Stimulated activated naive CD4-positive, alpha-beta T cell (primary cell): Measurements from ENCODE around the gene PRR18.
A peak's percentile ranks its signal among the peaks of the same experiment; 100 is the strongest.

Experiments
- DNase-seq, 6 experiments: peaks; one replicate each; lab custom pipeline; 2025; lab: John Stamatoyannopoulos, UW

The PRR18 gene

DNA sequence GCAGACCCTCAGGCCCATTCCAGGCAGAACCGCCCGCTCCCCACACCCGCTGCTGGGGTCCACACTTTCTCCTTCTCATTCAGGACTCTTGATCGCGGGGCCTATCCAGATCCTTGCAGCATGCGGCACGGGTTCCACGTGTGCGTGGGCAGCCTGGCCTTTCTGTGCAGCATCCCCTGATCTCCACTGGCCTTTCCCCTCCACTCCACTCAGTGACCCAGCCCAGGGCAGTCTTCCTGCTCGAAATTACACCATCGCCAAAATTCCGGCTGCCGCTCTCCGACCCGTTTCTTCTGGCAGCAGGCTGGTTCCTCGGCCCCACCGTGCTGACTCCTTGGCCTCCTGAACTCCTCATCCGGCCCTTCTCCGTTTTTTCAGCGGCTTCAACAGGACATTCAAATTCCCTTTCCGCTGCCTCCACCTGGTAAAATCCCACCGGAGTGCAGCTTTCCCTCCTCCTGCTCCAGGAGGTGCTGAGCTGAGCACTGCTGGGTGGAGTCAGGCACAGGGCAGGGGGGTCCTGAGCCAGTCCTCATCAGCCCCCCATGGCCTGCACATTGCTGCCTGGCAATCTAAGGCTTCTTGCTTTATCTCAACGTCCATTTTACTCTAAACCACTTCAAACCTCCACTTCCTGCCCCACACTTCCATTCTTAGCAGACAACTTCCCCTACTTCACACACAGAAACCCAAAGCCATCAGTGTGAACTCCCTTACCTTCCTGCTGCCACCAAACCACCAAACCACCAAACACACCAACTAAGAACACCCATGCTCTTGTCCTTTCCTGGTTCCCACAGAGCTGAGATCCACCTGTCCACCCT lies 25.2 kb upstream of the PRR18 start:
- peak in 3 of 6 experiments; percentile 43 to 53 (median 52) for DNase-seq

DNA sequence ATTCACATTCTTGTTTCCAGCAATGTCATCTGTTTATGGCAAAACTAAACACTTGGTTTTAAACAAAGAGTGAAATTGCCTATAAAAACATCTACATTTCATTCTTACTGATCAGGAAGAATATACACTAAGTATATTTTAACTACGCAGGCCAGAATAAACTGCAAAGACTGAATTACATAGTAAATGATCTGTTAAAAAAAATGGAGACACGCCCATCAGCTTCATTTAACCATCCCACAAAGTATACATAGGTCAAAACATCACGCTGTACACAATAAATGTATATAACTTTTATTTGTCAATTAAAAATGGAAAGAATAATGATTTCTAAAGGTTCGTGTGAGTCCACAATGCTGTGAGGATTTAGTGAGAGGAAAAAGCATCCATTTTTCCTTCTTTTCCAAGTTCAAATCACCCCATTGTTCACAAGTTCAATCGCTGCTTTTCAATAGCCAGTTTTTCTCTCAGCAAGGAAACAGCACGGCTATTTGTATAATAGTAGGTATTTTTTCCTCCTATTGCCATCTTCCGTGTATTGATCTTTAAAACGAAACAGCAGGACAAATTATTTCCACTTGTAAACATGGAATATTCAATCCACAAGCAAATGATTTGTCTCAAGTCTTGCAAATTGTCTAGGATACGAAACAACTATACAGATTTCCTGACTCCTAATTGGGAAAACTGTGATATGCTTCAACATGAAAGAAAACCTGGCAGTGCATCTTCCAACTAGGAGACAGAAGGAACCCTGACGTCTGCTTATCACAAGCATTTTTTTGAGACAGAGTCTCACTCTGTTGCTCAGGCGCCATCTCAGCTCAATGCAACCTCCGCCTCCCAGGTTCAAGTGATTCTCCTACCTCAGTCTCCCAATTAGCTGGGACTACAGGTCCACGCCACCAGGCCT lies 23.6 kb upstream of the PRR18 start:
- DNase-seq, result no peak

DNA sequence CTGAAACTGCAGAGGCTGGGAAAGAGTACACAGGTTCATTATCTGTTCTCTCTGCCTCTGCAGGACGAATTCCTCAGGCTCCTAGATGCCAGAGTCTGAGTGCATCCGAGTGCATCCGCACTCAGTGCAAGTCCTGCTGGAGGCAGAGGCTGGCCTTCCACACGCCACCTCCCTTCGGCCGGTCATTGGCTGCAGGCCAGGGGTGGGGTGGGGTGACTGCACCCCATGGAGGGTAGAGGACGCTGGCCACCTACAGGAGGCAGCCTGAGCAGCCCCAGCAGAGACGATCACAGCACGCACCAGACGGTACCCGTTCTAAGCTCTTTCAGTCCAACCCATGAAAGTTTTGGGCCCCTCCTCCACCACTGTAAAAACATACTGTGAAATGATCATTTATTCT lies 22.4 kb upstream of the PRR18 start:
- no peak for DNase-seq

DNA sequence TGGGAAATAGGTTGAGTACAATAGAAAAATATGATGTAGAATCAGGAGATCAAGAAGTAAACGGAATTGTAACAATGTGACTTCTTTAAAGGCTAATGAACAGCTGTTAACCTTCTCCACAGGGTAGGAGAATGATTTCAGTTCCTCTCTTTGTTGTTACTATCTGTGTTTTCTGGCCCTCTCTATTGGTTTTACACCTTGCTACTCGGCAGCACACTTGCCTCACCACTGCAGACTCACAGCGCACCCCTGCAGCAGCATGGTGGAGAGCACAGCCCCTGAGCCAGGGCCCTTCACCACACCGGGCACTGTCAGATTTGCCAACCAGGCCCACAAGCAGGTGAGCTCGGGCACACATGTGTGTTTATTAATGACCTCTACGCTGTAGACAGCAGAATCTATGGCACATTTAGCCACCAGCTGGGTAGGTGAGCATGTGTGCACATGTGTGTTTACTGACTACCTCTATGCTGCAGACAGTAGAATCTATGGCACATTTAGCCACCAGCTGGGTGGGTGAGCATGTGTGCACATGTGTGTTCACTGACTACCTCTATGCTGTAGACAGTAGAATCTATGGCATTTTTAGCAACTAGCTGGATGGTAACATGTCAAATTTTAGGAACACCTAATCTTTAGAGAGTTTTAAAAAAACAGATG lies 17.3 kb upstream of the PRR18 start:
- no peak for DNase-seq

DNA sequence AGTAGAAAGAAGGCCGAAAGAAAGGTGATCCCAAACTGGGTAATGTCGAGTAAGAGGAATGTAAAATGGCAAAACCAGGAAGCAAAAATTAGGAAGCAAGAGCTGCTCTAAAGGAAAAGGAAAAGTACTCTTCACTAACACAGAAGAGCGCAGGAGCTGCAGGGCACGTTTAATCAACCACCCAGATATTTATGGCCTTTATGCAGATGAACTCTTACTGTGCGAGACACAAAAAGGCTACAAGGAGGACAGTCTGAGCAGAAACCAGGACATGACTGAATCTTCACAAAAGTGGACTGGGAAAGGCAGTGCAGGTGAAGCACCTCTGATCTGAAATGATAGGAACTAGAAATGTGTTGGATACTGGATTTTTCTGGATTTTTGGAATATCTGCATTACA lies 15.2 kb upstream of the PRR18 start:
- no peak for DNase-seq

DNA sequence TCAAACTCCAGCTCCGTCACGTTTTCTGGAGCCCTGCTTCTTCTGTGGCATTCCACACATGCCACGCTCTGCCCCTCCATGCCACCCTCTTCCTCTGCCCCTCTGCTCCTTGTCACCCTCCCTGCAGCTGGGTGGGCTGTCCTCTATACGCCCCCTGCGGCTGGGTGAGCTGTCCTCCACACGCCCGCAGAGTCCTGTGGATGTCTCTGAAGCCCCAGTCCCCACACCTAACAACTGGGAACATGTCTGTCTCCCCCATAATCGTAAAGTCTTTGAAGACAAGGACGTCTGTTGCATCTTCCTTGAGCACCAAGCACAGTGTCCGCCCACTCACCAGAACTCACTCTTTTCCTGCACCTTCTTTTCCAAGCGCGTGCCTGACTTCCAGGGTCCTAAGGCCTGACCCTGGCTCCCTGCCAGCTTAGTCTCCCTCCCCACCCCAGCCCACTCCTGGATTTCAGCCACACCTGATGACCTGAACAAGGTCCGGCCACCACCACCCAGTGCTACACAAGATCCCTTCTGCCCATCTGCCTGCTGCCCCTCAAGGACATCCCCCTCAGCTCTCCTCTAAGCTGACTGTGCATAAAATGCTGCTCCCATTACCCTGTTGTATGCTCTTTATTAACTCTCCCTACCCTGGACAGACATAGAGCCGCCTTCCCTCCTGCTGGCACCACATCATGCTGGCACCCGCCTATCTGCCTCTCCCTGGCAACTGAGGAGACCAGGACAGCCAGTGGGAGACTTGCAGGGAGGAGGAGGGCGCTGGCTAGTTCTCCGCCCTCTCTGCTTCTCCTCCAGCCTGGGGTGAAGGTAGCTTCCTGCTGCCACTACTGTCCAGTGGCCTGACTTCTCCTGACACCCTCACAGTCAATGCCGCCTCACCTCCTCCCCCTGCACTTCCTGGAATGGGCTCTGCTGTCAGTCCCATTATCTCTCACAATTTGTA lies 10.7 kb upstream of the PRR18 start:
- no peak for DNase-seq

DNA sequence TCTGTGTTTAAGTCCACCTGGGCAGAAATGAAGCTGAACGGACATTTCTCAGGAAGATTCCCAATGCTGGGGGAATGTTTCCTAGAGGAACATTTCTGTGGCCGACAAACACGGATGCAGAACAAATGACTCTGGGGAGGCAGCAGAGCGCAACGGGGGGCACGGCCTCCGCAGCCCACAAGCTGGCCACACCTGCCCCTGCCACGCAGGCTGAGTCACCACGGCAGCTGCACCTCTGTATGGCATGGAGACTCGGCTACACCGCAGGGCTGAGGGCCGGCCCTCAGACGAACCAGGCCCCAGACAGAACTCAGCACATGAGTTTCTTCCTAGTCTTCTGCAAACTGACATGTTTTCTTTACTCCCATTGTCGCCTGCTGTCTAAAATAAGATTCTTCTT lies 10.0 kb upstream of the PRR18 start:
- DNase-seq, result no peak

DNA sequence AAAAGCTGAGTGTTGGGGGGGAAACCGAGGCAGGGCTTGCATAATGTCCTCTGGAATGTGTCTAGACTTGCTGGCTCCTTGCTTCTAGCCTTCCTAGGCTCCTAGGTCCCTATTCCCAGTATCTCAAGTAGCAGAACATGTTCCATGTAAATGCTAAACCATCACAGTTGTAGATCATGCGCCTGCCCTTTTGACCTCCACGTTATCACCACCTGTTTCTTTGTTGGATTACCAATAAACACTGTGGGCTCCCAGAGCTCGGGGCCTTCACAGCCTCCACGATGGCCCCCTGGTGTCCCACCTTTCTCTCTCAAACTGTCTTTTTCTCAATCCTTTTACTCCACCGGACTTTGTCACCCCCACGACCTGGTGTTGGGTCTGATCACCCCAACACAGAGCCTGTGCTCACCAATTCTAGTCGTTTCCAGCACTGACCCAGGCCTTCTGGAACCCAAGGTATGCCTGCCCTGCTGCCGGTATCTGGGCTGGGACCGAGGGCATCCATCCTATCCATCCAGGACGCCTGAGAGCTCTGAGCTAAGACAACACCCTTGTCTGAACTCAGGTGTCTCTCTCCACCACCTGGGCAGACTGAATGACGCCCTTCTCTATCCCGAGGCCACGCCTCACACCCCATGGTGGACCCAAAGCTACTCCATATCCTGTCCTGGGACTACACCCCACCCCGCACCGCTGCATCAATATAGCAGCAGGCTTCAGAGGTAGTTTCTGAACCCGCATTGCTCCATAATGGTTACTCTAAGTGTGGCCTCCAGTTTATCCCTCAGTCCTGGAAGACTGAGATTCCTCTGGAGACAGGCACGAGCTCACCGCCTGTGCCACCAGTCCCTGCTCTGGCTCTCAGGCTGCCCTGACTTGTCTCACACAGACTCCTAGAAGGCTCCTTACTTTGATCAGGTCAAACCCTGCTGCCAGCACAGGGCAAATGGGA lies 9.3 kb upstream of the PRR18 start:
- DNase-seq, result no peak

DNA sequence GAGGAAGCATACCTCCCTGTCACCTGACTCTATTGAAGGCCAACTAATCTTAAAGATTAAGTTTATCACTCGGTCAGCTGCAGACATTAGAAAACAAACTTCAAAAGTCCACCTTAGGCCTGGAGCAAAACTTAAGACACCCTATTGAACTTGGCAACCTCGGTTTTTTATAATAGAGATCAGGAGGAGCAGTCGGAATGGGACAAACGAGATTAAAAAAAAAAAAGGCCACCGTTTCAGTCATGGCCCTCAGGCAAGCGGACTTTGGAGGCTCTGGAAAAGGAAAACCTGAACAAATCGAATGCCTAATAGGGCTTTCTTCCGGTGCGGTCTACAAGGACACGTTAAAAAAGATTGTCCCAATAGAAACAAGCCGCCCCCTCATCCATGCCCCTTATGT lies 7.2 kb upstream of the PRR18 start:
- no peak for DNase-seq

DNA sequence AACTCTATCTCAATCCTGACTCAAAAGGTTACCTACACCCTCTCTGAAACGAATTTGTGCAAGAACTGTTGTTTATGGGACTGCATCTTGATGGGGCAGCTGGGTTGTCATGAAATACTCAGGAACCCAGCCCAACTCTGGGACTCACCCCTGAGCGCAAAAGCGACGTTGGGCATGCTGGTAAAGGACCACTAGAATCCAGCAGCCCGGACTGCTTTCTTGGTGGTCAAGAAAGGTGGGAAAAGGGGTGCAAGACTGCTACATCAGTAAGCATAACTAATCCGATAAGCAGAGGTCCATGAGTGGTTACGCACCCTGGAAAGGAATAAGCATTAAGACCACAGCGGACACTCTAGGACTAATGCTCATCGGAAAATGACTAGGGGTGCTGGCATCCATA lies 6.3 kb upstream of the PRR18 start:
- no peak for DNase-seq

DNA sequence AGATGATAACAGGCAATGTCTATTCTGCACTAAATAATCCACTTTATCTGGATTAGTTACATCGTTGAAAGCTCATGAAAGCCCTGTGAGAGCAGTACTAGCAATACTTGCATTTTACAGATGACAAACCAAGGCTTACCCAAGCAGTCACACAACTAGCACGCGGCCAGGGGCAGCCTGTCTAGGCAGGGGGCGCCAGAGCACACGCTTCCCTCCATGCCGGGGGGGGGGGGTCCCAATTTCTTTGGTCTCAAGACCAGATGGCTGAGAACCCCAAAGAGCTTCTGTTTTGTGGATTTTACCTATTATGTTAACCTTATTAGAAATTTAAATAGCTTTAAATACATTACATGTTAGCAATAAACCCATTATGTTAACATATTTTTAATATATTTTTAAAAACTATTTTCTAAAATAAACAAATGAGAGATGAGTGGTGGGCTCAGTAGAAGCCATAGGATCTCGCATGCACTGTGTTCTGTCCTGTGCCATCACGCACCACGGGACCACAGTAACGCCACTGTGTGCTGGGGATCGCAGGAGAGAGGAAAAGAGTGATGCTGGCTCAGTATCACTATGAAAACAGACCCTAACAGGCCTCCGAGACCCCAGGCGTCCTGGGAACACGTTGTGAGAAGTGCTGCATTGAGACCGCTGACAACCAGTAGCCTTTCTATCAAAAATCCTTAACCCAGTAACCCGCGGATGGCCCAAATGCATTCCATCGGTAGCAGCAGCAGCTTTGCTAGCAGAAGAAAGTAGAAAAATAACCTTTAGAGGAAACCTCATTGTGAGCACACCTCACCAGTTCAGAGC lies 5.3 kb upstream of the PRR18 start:
- DNase-seq, result peak in 4 of 6 experiments; percentile 19 to 62 (median 37)

DNA sequence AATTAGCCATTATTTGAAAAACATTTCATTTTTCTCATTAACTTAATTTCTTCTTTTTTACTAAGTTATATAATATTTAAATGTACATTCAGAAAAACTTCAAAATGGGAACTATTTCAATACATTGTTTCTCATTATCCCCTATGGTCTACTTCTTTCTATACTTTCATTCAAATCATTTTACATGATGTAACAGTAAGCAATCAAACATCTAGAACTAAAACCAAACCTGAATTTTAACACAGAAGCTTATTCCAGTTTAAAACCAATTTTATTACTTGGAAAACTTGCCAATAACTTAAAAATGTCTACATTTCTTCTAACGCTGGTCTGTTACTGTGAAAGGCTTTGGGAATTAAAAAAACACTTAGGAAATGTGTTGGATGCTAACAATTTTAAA lies 4.6 kb upstream of the PRR18 start:
- no peak for DNase-seq

DNA sequence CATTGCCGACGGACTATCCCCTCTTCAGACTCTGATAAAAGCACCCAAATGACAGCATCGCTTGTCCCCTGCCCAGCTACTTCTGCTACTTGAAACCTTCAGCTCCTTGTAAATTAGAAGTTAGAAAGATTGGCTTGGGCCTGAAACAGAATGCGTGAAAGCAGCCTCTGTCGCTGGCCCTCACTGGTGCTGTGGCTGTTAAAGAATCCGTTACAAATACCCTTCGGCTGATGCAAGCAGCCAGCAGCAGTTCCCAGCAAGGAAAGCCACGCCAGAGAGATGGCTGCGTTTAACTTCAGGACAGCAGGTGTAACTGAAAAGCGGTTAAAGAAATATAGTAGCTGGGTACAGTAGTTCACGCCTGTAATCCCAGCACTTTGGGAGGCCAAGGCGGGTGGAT lies 2.4 kb upstream of the PRR18 start:
- no peak for DNase-seq

DNA sequence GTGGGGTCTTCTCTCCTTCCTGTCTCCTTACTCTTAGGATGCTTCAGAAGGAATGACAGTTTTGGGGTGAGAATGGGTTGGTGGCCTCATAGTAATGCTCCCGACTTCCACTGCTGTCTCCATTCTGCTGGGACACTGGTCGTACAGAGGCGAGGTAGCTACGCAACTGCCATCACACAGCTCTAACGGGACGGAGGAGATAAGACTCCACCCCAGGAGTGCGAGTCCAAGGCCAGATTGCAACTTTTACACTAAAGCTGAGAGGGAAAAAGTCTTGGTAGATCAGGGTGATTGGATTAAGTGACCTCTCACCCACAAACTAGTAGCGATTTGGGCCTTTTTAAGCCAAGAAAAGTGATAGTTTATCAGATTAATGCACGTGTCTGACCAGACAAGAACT lies 1.8 kb upstream of the PRR18 start:
- no peak for DNase-seq

DNA sequence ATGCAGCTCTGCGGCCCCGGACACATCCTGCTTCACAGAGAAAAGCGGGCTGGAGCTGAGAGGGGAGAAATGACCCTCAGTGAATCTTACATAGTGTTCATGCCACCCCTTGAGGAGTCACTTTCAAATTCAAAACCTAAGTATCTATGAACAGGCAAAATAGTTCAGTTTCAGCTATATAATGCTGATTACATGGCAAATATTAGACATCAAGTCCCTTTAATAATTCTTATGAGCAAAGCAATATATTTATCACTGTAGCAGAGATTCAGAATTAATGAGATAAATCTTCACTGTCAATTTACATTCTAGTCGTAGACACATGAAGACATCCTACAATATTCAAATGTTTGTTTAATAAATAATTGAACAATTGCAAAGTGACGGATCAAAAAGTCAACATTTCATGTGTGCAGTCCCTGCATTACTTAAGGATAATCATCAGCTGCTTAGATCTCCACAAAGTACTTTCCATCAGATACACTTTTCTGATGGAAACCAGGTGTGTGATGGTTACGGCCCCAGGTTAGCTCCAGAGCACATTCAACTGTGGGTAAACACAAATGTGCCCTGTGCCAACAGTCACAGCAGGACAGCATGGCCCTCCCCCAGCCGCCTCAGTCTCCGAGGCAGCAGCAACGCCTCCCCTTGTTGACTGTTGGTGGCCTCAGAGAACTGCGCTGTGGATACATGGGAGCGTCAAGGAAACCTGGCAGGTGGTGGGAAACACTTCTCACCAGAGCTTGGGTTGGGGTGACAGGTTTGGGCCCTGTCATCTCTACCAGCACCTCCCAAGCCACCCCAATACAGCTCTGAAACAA lies 787 bp upstream of the PRR18 start:
- DNase-seq, result no peak

DNA sequence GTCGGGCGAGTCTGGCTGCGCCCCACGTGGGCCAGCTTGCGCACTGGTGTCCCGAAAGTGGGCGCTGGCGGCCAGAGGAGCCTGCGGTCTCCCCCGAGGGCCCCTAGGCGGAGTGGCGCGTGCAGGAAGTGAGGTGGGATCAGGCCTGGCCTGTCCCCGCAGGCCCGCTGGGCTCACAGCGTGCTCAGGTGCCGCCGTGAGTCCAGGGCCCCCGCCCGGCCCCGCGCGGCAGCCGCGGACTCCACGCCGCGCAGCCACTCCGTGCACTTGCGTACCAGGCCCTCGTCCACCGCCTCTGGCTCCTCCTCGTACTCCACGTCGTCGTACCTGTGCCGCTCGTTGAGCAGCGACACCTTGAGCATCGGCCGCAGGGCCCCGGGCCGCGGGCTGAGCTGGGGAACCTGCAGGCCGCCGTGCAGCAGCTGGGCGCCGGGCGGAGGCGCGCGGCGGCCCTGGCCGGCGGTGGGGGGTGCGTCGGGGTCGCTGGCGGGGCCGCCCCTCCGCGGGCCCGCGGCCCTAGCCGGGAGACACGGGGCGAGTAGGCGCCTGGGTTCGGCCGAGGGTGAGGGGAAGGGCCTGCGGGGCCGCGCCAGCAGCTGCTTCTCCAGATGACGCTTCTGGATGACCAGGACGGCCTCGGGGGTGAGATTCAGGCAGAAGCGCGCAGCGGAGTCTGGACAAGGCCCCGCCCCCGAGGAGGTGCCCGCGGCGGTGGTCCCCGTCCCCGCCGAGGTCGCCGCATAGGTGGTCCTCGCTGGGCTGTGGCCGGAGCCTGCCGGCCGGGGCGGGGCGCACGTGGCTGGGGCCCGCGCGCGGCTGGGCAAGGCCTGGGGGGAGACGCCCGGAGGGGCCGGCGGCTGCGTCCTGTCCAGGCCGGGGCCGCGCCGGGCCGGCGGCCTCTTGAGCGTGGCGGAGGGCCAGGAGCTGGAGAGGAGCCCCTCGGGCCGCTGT lies 835 bp downstream of the PRR18 start:
- DNase-seq, result peak in 2 of 6 experiments; percentile 6 to 14

DNA sequence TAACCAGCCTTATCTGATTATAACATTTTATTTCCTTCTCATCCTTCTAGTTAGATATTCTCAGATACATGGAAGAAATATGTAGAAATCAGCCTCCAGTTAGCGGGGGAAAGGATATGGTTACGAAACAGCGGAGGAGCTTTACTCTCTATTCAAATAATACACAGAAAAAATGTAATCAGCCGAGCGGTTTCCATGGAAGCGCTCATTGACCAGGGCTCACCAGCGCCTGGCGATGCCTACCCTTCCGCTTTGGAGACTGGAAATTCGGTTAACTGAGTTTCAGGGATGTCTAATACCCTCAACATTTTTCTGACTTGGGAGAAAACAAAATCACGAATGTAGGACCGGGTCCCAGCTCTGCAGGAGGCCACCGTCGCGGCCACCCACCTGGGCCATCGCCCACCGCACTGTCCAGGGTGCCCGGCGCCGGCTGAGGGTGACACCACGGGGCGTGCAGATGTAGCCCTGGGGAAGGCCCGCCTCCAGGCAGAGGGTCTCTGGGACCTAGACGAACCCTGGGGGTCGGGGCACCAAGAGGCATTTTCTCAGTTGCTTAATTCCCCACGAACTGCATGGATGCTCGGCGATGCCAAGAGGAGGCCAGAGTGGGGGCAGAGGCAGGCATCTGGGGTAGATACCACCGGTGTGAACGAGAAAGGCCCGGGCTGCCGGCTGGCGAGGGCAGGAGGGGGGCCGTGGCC lies 1.7 kb downstream of the PRR18 start:
- DNase-seq, result no peak
